ENCODE measurements around the gene TMPRSS4.

The TMPRSS4 gene

DNA sequence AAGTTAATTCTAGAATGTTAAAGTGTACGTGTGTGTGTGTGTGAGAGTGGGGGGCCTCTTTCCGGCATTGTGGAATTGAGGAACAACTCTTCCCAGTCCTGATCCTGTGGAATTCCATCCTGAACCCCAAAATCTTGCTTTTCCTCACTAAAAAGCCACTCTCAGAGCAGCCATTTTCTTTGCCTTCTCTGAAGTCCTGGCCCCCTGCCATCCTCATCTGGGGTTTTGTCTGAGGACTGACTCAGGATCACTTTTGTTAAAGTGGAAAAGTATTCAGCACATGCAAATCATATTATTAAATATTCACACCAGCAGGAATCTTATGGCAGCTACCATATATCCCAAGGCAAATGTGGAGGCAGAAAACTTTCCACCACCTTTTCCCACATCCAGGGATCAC is 72.0 kb downstream of the TMPRSS4 start:
- Histone ChIP-seq H3K4me1 (no peaks in the 10 kb centered on the region), H3K36me3 (no peaks in the 10 kb centered on the region), H3K27me3 (peaks cover 36% of the 10 kb centered on the region), H3K9me3 (no peaks in the 10 kb centered on the region), H3K4me3 (ENCODE audit: low read depth, low read length) (no peak overlapping the region)
- no peak for TF ChIP-seq CTCF (IDR thresholded peaks at IDR 0.05; ENCODE audit: low read depth, low read length)
- DNase-seq: no peak

GRCh38 chr11:118149493-118149892 is 72.6 kb downstream of the TMPRSS4 start:
- peaks cover 36% of the 10 kb centered on the region for H3K27me3 ChIP-seq
- no peaks in the 10 kb centered on the region for H3K4me1 ChIP-seq
- DNase-seq: no peak
- H3K4me3 ChIP-seq (ENCODE audit: low read depth, low read length): no peak overlapping the region
- no peaks in the 10 kb centered on the region for H3K36me3 ChIP-seq
- TF ChIP-seq CTCF (IDR thresholded peaks at IDR 0.05; ENCODE audit: low read depth, low read length): no peak
- no peaks in the 10 kb centered on the region for H3K9me3 ChIP-seq

GRCh38 chr11:118151431-118151830 is 74.6 kb downstream of the TMPRSS4 start:
- no peaks in the 10 kb centered on the region for H3K36me3 ChIP-seq
- H3K27me3 ChIP-seq: peaks cover 49% of the 10 kb centered on the region
- TF ChIP-seq CTCF (IDR thresholded peaks at IDR 0.05; ENCODE audit: low read depth, low read length): no peak
- no peaks in the 10 kb centered on the region for H3K4me1 ChIP-seq
- no peaks in the 10 kb centered on the region; the same call in 1 of the 2 replicates for H3K9me3 ChIP-seq
- no peak for DNase-seq
- H3K4me3 ChIP-seq (ENCODE audit: low read depth, low read length): no peak overlapping the region

DNA sequence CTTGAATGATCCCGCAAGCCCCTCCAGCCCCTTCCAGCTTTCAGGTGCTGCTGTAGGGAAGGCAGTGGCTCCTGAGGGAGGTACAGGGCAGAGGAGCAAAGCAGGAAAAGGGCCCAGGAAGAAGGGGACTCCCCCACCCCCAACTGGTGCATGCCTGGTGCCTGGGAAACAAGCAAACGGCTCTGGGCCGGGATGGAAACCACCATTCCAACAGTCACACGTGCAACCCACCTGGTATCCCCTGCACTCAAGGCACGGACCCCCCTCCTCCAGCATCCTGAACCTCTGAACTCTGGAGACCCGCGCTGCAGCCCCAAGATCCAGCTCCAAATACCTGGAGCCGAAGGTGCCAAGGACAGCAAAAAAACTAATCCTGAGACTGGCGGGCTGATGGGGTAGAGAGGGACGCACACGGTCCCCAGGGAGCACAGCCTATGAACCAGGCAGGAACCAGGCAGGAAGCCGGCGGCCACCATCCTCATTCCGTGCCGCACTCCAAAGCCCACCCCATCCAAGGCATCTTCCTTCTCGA is 75.2 kb downstream of the TMPRSS4 start:
- Histone ChIP-seq H3K4me3 (ENCODE audit: low read depth, low read length) (peak overlapping the region; percentile 62), H3K4me1 (no peaks in the 10 kb centered on the region), H3K9me3 (no peaks in the 10 kb centered on the region; the same call in 1 of the 2 replicates), H3K36me3 (no peaks in the 10 kb centered on the region), H3K27me3 (peaks cover 56% of the 10 kb centered on the region)
- DNase-seq: no peak
- TF ChIP-seq CTCF (IDR thresholded peaks at IDR 0.05; ENCODE audit: low read depth, low read length): no peak

GRCh38 chr11:118152552-118153471 is 75.9 kb downstream of the TMPRSS4 start, which contains the start of gene SCN4B:
Gene SCN4B, minus strand, starts transcription at chr11:118152823. Its CDS starts 150 bp downstream, at chr11:118152673.
- Histone ChIP-seq H3K4me1 (no peaks in the 10 kb centered on the region), H3K4me3 (ENCODE audit: low read depth, low read length) (peak within 1 kb of the TSS; percentile 62), H3K9me3 (no peaks in the 10 kb centered on the region; the same call in 1 of the 2 replicates), H3K27me3 (peaks cover 63% of the 10 kb centered on the region), H3K36me3 (no peaks in the 10 kb centered on the region)
- TF ChIP-seq CTCF (IDR thresholded peaks at IDR 0.05; ENCODE audit: low read depth, low read length): no peak
- peak; percentile 80 for DNase-seq

- Histone ChIP-seq H3K27me3 (peaks cover 70% of the 10 kb centered on the region), H3K9me3 (no peaks in the 10 kb centered on the region; the same call in 1 of the 2 replicates), H3K4me1 (no peaks in the 10 kb centered on the region), H3K4me3 (ENCODE audit: low read depth, low read length) (no peak overlapping the region), H3K36me3 (no peaks in the 10 kb centered on the region)
- no peak for TF ChIP-seq CTCF (IDR thresholded peaks at IDR 0.05; ENCODE audit: low read depth, low read length)
- no peak for DNase-seq
Measured at GRCh38 chr11:118153516-118153915, 76.6 kb downstream of the TMPRSS4 start.

Data from BE2C (cell line).